T-helper 17 cell (primary cell): ENCODE results near the gene CLIC3. TPM values are rescaled to one million over a fixed set of nuclear protein-coding genes. Genes with fewer than 3 reads are reported as not detected.

ENCODE experiments used
- ATAC-seq: fragments of 150-1000 bp; cut with Tn5 transposase; 2 replicates; pipeline ENCODE4 v1.10.0; 2021; ENCODE audit warnings: mild to moderate bottlenecking, moderate library complexity
- DNase-seq, 3 donors: peaks; one replicate each; pipeline versions ENCODE4 v3.0.0 to v3.0.0-alpha.2; 2020 to 2021
- H3K9me3 ChIP-seq: one replicate; pipeline ENCODE4 v1.7.0; 2013; ENCODE audit warnings: low read length, mild to moderate bottlenecking; ENCODE audit not compliant: control insufficient read depth, poor library complexity, severe bottlenecking
- H3K27ac Mint-ChIP-seq: one replicate; pipeline ENCODE4 v1.8.0; 2022; ENCODE audit warnings: mild to moderate bottlenecking, moderate library complexity, mixed read lengths
- H3K27me3 Mint-ChIP-seq: one replicate; pipeline ENCODE4 v1.8.0; 2022; ENCODE audit warnings: mixed read lengths
- H3K36me3 Mint-ChIP-seq: one replicate; pipeline ENCODE4 v1.8.0; 2022; ENCODE audit warnings: low read depth, mixed read lengths
- H3K4me1 Mint-ChIP-seq: one replicate; pipeline ENCODE4 v1.8.0; 2022; ENCODE audit warnings: mild to moderate bottlenecking, mixed read lengths
- H3K4me3 Mint-ChIP-seq: one replicate; pipeline ENCODE4 v1.8.0; 2022; ENCODE audit warnings: mild to moderate bottlenecking, moderate library complexity, mixed read lengths
- total RNA-seq, 4 donors: library from RNA in 2 of 4; stranded (reverse) in 2 of 4; gene quantifications; one replicate each; pipeline ENCODE4 v1.2.3 and lab custom pipeline; 2022 to 2026

Gene CLIC3, protein sequence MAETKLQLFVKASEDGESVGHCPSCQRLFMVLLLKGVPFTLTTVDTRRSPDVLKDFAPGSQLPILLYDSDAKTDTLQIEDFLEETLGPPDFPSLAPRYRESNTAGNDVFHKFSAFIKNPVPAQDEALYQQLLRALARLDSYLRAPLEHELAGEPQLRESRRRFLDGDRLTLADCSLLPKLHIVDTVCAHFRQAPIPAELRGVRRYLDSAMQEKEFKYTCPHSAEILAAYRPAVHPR
- total RNA-seq (1 to 10 TPM; 1.9 to 2.1 TPM), total RNA-seq (lab: John Stamatoyannopoulos, UW) (0.38 to 2.7 reads per million in 2 donors)

DNA sequence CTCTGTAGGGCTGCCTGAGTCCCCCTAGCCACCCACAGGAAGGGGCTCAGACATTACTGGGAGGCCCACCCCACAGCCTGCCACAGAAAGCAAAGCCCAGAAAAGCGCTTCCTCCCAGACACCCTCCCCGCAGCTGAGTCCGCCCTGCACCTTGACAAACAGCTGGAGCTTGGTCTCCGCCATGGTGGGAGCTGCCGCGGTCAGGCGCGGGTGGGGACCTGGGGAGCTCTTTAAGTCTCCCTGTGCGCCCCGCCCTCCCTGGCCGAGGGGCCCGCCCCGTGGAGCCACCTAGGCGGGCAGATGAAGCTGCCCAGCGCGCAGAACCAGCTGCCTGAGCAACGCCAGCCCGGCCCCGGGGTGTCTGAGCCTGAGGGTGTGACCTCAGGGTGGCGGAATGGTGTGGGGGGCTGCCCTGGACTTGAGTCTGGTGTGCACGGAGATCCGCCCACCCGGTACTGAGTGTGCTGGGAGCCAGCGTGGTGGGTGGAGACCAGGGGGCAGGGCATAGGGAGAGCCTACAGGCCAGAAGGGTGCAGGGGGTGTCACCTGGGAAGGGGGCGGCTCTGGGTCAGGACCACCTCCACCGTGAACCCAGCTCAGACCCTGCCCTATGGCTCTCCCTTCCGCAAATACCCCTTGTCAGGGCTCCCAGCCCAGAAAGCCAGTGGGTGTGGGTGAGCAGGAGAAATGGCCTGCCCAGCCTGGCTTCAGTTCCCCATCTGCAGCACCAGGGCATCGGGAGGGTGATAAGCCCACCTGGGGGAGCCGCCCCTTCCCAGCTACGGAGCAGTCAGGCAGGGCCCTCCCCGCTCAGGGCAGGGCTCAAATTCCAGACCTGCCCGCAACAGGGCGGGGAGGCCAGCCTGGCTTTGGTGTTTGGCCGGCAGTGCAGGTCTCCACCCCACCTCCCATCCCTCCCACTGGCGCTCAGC, at the start of gene CLIC3:
TSS of gene CLIC3 (minus strand) at position 208 of the 932 bp plus-strand sequence. CDS start at position 183, 25 bp downstream.
- H3K4me1 Mint-ChIP-seq: peaks cover 25% of the 10 kb centered on the region
- peak; percentile 8 for ATAC-seq
- DNase-seq: peak in 2 of 3 donors; percentile 33 to 37

DNA sequence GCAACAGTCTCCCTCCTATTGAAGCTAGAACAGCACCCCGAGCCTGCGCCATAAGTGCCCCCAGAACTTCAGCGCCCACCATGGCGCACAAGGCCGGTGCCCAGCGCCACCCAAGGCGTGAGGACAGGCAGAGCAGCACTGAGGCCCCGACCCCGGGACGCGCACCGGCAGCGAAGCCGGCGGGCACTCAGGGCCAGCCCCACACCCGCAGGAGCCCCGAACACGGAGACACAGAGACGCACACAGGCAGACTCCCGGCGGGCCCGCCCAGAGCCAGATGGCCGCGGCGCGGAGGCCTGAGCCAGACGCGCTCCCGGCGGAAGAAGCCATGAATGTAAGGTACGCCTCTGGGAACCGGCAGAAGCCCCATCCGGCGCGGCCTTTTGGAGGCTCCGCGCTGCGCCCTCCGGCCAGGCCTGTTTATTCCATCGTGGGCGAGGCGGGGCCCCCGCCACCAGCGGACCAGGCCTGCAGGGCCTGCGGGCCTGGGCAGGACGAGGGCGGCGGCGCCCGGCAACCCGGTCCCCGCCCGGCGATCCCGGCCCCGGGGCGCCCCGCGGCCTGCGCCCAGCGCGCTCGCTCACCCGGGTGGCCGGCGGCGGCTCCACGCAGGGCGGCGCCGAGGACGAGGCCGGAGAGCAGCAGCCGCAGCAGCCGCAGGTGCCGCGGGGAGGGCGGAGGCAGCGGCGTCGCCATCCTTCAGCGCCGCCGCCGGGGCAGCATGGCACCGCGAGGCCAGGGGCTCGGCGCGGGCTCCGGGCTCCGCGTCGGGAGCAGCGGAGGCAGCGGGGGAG, 49.1 kb upstream of the CLIC3 start:
- no peaks in the 10 kb centered on the region for H3K9me3 ChIP-seq
- Mint-ChIP-seq H3K27ac (peak overlapping the region; percentile 84), H3K27me3 (peaks cover 17% of the 10 kb centered on the region), H3K4me1 (peaks cover 18% of the 10 kb centered on the region), H3K36me3 (no peaks in the 10 kb centered on the region), H3K4me3 (peak overlapping the region; percentile 90)
- DNase-seq: no peak
- peak; percentile 39 for ATAC-seq

More for the DNA sequence above, at the start of gene CLIC3:
- H3K4me3 Mint-ChIP-seq: peak within 1 kb of the TSS; percentile 85
- no peaks in the 10 kb centered on the region for H3K9me3 ChIP-seq
- no peaks in the 10 kb centered on the region for H3K27me3 Mint-ChIP-seq
- no peaks in the 10 kb centered on the region for H3K36me3 Mint-ChIP-seq
- H3K27ac Mint-ChIP-seq: peak within 1 kb of the TSS; percentile 95

DNA sequence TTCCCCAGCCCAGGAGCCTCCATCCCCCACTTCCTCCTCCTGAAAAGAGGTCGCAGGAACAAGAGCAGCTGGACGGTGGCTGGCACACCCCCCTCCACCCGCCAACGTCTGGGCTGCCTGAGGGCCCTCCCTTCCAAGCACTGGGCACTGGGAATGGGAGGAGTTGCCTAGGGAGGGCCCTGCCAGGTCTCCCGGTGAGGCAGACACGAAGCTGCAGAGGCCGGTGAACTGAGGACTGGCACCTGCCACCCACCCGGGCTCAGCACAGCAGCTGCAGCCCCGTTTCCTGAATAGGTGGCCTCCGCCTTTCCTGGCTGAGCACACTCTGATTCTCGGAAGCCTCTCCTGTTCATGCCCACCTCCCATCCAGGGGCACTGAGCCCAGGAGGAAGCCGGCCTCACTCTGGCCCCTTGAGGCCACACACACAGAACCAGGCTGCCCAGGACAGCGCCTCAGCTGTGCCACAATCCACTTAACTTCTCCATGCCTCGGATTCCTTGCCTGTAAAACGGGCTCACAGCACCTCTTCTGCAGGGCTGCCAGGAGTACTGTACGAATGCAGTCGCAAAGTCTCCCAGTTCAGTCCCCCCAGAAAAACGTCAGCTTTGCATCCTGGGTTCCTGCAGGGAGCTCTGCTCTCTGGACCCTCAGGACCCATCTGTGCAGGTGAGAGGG, 48.3 kb upstream of the CLIC3 start:
- Mint-ChIP-seq H3K4me3 (peak overlapping the region; percentile 90), H3K27me3 (peaks cover 14% of the 10 kb centered on the region), H3K27ac (peak overlapping the region; percentile 84), H3K36me3 (no peaks in the 10 kb centered on the region), H3K4me1 (peaks cover 16% of the 10 kb centered on the region)
- no peaks in the 10 kb centered on the region for H3K9me3 ChIP-seq
- ATAC-seq (peak; percentile 4), DNase-seq (no peak)

DNA sequence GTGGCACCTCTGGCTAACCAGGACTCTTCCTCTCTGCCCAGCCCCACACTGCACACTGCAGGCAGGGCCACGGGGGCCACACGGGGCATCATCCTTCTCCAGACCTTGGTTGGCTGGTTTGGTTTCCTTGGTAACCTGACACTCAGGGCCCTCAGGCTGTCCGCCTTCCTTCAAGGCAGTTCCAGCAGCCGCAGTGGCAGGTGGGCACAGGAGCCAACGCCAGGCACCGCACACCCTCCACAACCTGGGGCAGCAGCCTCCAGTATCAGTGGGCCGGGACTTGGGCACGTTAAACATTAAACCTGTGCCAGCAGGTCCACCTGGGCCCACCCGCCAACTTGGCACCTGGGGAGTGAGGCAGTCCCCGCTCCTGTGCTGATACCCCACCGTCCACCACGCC, 47.7 kb upstream of the CLIC3 start:
- ATAC-seq (no peak), DNase-seq (no peak)
- Mint-ChIP-seq H3K27ac (no peak overlapping the region), H3K36me3 (no peaks in the 10 kb centered on the region), H3K4me3 (peak overlapping the region; percentile 90), H3K4me1 (peaks cover 13% of the 10 kb centered on the region), H3K27me3 (peaks cover 10% of the 10 kb centered on the region)
- H3K9me3 ChIP-seq: no peaks in the 10 kb centered on the region

DNA sequence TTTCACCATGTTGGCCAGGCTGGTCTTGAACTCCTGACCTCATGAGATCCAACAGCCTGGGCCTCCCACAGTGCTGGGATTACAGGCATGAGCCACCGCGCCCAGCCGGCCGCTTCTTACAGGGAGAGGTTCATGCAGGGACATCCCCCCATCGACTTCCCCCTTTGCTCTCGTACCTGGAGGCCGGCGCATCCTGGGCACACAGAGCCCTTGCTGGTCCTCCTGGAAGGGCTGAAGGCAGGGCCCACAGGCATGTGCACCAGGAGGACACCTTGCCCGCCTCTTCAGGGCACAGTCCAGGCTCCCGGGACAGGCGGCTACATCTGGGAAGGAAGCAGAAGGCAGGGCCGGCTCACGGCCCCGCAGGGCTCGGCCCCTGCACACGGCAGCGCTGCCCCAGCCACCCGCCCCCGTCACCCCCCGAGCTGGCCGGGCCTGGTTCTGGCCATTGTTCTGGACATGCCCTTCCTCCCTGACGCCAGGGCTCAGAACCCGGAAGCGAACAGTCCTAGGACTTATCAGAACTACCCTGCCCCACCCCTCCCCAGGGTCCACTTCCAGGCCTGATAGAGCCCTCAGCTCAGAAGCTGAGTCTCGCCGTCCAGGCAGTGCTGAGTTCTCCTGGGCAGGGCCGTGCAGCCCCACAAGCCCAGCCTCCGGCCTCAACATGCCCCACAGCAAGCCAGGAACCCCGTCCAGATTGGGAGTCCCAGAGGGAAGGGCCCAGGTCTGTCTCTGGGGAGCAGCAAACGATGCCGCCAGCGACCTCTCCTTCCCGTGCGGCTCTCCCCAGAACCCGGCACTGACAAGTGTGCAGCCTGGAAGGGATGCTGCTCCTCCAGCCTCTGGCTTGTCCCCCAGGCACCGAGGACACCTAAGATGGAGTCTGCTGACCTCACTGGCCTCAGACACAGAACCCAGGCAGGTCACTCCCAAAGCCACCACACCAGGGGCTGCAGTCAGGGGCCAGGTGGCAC, 46.7 kb upstream of the CLIC3 start:
- peaks cover 15% of the 10 kb centered on the region for H3K4me1 Mint-ChIP-seq
- DNase-seq: no peak
- H3K4me3 Mint-ChIP-seq: peak overlapping the region; percentile 21
- H3K27ac Mint-ChIP-seq: no peak overlapping the region
- no peaks in the 10 kb centered on the region for H3K36me3 Mint-ChIP-seq
- peaks cover 10% of the 10 kb centered on the region for H3K27me3 Mint-ChIP-seq
- H3K9me3 ChIP-seq: no peaks in the 10 kb centered on the region
- no peak for ATAC-seq

DNA sequence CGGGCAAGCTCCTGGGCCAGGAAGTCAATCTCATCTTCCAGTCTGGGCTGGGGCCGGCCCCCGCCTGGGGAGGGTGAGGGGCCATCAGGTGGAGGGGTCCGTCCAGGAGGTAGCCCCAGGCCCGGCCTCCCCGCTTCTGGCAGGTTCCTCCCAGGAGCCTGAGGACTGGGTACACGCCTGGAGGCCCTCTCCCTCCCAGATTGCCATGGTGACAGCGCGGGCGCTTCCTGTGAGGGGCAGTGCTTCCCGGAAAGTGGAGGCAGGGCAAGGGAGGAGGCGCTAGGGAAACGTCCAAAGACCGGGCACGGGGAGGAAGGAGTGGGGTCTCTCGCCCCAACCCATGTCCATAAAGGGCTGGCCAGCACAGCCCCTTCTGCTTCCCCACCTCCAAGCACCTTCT, 44.8 kb upstream of the CLIC3 start:
- no peak overlapping the region for H3K4me3 Mint-ChIP-seq
- H3K9me3 ChIP-seq: no peaks in the 10 kb centered on the region
- no peaks in the 10 kb centered on the region for H3K36me3 Mint-ChIP-seq
- no peak overlapping the region for H3K27ac Mint-ChIP-seq
- H3K27me3 Mint-ChIP-seq: no peaks in the 10 kb centered on the region
- no peak for DNase-seq
- ATAC-seq: no peak
- H3K4me1 Mint-ChIP-seq: peaks cover 11% of the 10 kb centered on the region

DNA sequence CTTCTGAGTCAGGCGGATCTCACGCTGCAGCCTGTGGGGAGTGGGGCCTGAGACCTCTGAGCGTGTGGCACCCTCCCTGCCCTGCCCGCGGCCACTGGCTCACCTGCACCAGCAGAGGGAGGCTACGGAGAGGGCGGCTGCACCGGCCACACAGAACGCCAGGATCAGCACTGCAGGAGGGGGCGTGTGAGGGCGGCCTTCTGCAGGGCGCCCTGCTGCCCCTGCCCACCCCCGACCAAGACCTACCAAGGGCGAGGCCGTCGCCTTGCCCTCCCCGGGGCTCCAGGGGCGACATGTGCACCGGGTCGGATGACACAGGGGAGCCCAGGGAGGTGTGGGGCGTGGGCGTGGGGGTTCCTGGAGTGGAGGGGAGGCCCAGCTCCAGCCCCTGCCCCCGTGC, 44.2 kb upstream of the CLIC3 start:
- Mint-ChIP-seq H3K36me3 (no peaks in the 10 kb centered on the region), H3K27me3 (no peaks in the 10 kb centered on the region), H3K27ac (no peak overlapping the region), H3K4me3 (no peak overlapping the region), H3K4me1 (peaks cover 11% of the 10 kb centered on the region)
- DNase-seq (no peak), ATAC-seq (no peak)
- no peaks in the 10 kb centered on the region for H3K9me3 ChIP-seq

DNA sequence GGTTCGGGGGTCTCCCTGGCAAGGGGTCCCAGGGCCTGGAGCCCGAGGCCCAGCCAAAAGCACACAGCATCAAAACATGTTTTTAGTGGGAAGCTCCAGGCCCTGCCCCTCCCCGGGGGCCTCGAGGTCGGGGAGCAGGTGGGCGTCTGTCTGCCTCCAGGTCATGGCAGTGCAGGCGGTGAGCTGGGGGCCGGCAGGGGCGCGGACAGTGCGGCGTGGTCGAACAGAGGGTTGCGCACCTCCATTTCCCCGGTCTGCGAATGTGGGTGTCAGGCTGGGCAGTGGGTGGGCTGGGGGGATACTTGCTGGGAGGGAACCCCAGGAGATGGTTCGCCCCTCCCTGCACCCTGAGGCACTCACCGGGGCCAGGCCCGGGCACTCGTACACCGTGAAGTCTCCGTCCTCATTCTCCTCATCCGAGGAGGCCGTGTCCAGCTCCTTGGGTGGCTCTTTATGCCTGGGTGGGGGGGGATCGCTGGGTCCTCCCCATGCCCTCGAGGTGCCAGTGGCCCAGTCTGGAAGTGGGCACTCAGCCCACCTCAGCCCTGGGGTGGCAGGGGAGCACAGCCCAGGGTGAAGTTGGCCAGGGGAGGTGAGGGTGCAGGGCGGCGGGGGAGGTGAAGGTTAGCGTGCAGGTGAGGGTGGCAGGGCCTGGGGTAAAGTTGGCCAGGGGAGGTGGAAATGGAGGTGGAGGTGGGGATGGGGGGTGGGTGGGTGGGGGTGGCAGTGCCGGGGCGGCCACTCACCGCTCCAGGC, 43.4 kb upstream of the CLIC3 start:
- DNase-seq (no peak), ATAC-seq (no peak)
- H3K9me3 ChIP-seq: no peaks in the 10 kb centered on the region
- no peak overlapping the region for H3K4me3 Mint-ChIP-seq
- H3K36me3 Mint-ChIP-seq: no peaks in the 10 kb centered on the region
- peaks cover 15% of the 10 kb centered on the region for H3K4me1 Mint-ChIP-seq
- H3K27me3 Mint-ChIP-seq: no peaks in the 10 kb centered on the region
- H3K27ac Mint-ChIP-seq: no peak overlapping the region

DNA sequence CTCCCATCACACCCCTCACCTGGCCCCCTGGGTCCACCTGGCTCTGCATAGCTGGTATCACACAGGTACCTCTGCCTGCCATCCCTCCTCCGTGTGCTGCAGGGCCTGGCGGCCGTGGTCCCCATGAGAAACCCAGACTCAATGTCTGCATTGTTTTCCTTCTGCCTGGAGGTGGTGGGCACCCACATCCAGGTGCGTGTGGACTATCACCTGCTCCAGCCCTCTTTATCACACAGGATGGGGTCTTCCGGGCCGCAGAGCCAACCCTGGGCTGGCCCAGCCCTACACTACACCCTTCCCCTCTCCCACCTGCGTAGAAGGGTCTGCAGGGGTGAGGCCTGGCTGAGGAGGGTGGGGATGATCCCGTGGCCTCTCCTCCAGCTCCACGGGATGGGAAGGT, 42.5 kb upstream of the CLIC3 start:
- DNase-seq (no peak), ATAC-seq (no peak)
- H3K27ac Mint-ChIP-seq: no peak overlapping the region
- no peaks in the 10 kb centered on the region for H3K9me3 ChIP-seq
- peaks cover 15% of the 10 kb centered on the region for H3K4me1 Mint-ChIP-seq
- no peaks in the 10 kb centered on the region for H3K27me3 Mint-ChIP-seq
- H3K36me3 Mint-ChIP-seq: no peaks in the 10 kb centered on the region
- no peak overlapping the region for H3K4me3 Mint-ChIP-seq

DNA sequence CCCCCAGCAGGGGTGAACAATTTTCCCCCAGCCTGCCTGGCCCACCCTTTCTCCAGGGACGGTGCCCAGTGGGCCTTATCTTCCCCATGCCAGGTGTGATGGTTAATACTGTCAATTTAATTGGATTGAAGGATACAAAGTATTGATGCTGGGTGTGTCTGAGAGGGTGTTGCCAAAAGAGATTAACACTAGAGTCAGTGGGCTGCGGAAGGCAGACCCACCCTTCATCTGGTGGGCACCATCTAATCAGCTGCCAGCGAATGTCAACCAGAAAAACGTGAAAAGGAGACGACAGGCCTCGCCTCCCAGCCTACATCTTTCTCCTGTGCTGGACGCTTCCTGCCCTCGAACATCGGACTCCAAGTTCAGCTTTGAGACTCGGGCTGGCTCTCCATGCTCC, 41.1 kb upstream of the CLIC3 start:
- H3K36me3 Mint-ChIP-seq: no peaks in the 10 kb centered on the region
- no peaks in the 10 kb centered on the region for H3K27me3 Mint-ChIP-seq
- H3K4me3 Mint-ChIP-seq: no peak overlapping the region

DNA sequence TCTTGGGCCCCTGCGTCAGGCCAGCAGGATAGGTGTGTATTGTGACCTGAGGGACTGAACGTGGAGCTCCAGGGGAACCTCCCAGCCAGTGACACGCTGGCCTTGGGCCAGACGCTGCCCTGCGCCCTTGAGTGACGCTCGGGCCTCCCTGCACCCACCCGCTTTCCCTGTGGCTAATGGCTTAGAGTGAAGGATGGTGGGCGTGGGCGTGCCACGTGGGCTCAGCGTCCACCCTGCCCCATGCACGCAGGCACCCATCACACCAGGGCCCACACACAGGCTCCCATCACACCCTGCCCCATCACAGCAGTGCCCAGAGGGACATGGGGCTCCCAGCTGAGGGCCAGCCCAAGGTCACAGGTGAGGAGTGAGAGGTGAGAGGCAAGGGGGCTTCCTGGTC, 40.7 kb upstream of the CLIC3 start:
- Mint-ChIP-seq H3K27ac (no peak overlapping the region), H3K27me3 (no peaks in the 10 kb centered on the region), H3K36me3 (no peaks in the 10 kb centered on the region), H3K4me3 (no peak overlapping the region), H3K4me1 (peaks cover 19% of the 10 kb centered on the region)
- ATAC-seq: no peak
- DNase-seq: no peak
- H3K9me3 ChIP-seq: no peaks in the 10 kb centered on the region

More for the DNA sequence above, 41.1 kb upstream of the CLIC3 start:
- H3K9me3 ChIP-seq: no peaks in the 10 kb centered on the region
- no peak overlapping the region for H3K27ac Mint-ChIP-seq
- DNase-seq: no peak
- ATAC-seq: no peak
- peaks cover 19% of the 10 kb centered on the region for H3K4me1 Mint-ChIP-seq
